Measurements from ENCODE around the gene PPP6R1. TPM values are rescaled to one million over a fixed set of nuclear protein-coding genes. Genes with fewer than 3 reads are reported as not detected.

Gene PPP6R1
- total and polyA plus RNA-seq, 2 of the 13 experiments (the other 11 are each of a cell fraction or from before 2014, with no cell fraction given), result 25.8 to 54.0 TPM

GRCh38 chr19:55228403-55229031, 30.3 kb downstream of the PPP6R1 start, which contains the start of gene TMEM86B (continued):
- TF ChIP-seq, protein P1, sequence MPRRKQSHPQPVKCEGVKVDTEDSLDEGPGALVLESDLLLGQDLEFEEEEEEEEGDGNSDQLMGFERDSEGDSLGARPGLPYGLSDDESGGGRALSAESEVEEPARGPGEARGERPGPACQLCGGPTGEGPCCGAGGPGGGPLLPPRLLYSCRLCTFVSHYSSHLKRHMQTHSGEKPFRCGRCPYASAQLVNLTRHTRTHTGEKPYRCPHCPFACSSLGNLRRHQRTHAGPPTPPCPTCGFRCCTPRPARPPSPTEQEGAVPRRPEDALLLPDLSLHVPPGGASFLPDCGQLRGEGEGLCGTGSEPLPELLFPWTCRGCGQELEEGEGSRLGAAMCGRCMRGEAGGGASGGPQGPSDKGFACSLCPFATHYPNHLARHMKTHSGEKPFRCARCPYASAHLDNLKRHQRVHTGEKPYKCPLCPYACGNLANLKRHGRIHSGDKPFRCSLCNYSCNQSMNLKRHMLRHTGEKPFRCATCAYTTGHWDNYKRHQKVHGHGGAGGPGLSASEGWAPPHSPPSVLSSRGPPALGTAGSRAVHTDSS (CRISPR knock-in tag; conservative IDR thresholded peaks at IDR 0.05), result no peak
- TF ChIP-seq ZNF792 (CRISPR knock-in tag; IDR thresholded peaks at IDR 0.05) (no peak), KLF15 (CRISPR knock-in tag; IDR thresholded peaks at IDR 0.05; ENCODE audit: borderline replicate concordance) (no peak), STAT5B (CRISPR knock-in tag; IDR thresholded peaks at IDR 0.05) (no peak), ZNF616 (CRISPR knock-in tag; IDR thresholded peaks at IDR 0.05; ENCODE audit: low read depth) (no peak), ZNF18 (CRISPR knock-in tag; IDR thresholded peaks at IDR 0.05; ENCODE audit: insufficient replicate concordance) (no peak), YEATS4 (CRISPR knock-in tag; IDR thresholded peaks at IDR 0.05; ENCODE audit: borderline replicate concordance) (0 out of 2 replicates have a peak, but pooled peaks have one; percentile 24), RBM39 (IDR thresholded peaks at IDR 0.05; ENCODE audit: low read depth, low read length, poor library complexity, severe bottlenecking) (no peak), ZNF12 (CRISPR knock-in tag; IDR thresholded peaks at IDR 0.05) (no peak), AHDC1 (CRISPR knock-in tag; IDR thresholded peaks at IDR 0.05; ENCODE audit: borderline replicate concordance) (no peak), SIN3A (IDR thresholded peaks at IDR 0.05; ENCODE audit: borderline replicate concordance, low read depth, low read length) (no peak), ZNF354B (CRISPR knock-in tag; IDR thresholded peaks at IDR 0.05) (no peak), BRCA1 (CRISPR knock-in tag; IDR thresholded peaks at IDR 0.05) (no peak), KAT2B (IDR thresholded peaks at IDR 0.05; ENCODE audit: borderline replicate concordance, low read depth, low read length) (no peak), PHF20 (CRISPR knock-in tag; IDR thresholded peaks at IDR 0.05) (peak; percentile 34; the same call in 1 of the 2 replicates), MAX (IDR thresholded peaks at IDR 0.05) (peak; percentile 53; the same call in 1 of the 2 replicates), HNRNPH1 (optimal IDR thresholded peaks at IDR 0.05; ENCODE audit: low read depth, low read length) (no peak), SMARCE1 (IDR thresholded peaks at IDR 0.05; ENCODE audit: borderline replicate concordance) (no peak)
